ENCODE measurements around the gene EPHA2.

The EPHA2 gene

GRCh38 chr1:16149146-16149545, 6.7 kb downstream of the EPHA2 start:
- no peak for DNase-seq

- no peak for DNase-seq
Measured at GRCh38 chr1:16148329-16149092, 7.4 kb downstream of the EPHA2 start.

- DNase-seq: no peak
Measured at GRCh38 chr1:16147156-16147926, 8.5 kb downstream of the EPHA2 start.

- no peak for DNase-seq
Measured at GRCh38 chr1:16146279-16147155, 9.4 kb downstream of the EPHA2 start.

- DNase-seq: no peak
Measured at GRCh38 chr1:16145662-16146278, 10.1 kb downstream of the EPHA2 start.

- DNase-seq: no peak
Measured at GRCh38 chr1:16145030-16145661, 10.7 kb downstream of the EPHA2 start.

- no peak for DNase-seq
Measured at GRCh38 chr1:16144325-16145029, 11.4 kb downstream of the EPHA2 start.

GRCh38 chr1:16143566-16144324, 12.1 kb downstream of the EPHA2 start:
- no peak for DNase-seq

- no peak for DNase-seq
Measured at GRCh38 chr1:16143005-16143565, 12.8 kb downstream of the EPHA2 start.

GRCh38 chr1:16142383-16142995, 13.4 kb downstream of the EPHA2 start:
- no peak for DNase-seq

- DNase-seq: no peak
Measured at GRCh38 chr1:16141573-16142336, 14.1 kb downstream of the EPHA2 start.

- DNase-seq: no peak
Measured at GRCh38 chr1:16140068-16140596, 15.7 kb downstream of the EPHA2 start.

GRCh38 chr1:16139473-16139962, 16.4 kb downstream of the EPHA2 start:
- no peak for DNase-seq

- DNase-seq: no peak
Measured at GRCh38 chr1:16138772-16139221, 17.1 kb downstream of the EPHA2 start.

- DNase-seq: no peak
Measured at GRCh38 chr1:16137890-16138467, 17.9 kb downstream of the EPHA2 start.

GRCh38 chr1:16135501-16135900, 20.4 kb downstream of the EPHA2 start:
- no peak for DNase-seq

GRCh38 chr1:16134906-16135305, 21.0 kb downstream of the EPHA2 start:
- no peak for DNase-seq

GRCh38 chr1:16134066-16134801, 21.6 kb downstream of the EPHA2 start:
- no peak for DNase-seq
